Activated naive CD4-positive, alpha-beta T cell treated with Interleukin-2 at 50 U/mL for 16 hours (primary cell): ENCODE data around the gene DACT1.

Experiments
- DNase-seq: peaks from one replicate; pipeline ENCODE4 v3.0.0-alpha.2; 2020

DACT1 gene

DNA sequence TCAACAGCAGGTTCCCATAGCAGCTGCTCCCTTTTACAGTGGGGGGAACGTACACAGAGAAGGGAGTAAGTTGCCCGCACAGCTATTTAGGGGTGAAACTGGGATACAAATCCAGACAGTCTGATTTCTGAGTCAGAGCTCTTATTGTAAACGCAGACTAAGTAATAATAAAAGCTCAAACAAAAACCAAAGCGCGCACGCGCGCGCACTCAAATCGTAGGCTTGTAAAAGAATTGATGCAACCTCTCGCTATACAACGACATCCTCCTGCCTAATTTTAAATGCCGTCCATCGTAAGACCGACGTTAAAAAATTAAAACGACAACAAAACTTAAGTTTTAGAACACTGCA lies 747 bp upstream of the DACT1 start:
- DNase-seq = peak; percentile 20

DNA sequence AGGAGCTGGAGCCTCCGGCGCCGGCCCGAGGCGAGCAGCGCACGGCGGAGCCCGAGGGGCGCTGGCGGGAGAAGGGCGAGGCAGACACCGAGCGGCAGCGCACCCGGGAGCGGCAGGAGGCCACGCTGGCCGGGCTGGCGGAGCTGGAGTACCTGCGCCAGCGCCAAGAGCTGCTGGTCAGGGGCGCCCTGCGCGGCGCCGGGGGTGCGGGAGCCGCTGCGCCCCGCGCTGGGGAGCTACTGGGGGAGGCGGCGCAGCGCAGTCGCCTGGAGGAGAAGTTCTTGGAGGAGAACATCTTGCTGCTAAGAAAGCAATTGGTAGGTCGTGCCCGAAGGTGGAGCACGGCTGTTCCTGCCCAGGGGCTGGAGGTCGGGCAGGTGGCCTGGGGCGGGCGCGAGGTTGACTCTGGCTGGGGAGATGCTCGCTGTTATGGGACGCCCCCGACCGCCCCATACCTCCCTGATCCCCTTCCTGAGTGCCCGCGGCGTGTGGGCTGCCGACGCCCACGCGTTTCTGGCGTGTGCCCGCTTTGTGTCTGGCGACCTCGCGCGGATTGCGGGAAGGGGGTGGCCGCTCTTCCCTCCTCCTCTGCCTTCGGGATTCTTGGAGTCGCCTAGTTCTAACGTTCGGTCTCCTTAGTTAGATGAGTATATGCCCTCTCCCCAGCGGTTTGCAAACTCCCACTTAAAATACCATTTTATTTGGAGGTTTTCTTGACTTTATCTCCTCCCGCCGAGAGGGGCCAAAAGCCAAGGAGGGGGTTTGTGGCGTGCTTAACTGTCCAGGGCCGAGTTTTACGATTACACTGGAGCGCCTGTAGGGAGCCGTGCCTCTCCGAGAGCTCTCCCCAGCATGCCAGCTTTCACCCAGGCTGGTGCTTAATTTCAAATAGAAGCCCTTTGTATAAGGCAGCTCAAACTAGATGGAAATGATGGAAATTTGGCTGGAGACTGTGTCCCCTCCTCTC lies 752 bp downstream of the DACT1 start:
- DNase-seq = peak; percentile 4

GRCh38 chr14:58639198-58639565 lies 1.4 kb downstream of the DACT1 start:
- no peak for DNase-seq

DNA sequence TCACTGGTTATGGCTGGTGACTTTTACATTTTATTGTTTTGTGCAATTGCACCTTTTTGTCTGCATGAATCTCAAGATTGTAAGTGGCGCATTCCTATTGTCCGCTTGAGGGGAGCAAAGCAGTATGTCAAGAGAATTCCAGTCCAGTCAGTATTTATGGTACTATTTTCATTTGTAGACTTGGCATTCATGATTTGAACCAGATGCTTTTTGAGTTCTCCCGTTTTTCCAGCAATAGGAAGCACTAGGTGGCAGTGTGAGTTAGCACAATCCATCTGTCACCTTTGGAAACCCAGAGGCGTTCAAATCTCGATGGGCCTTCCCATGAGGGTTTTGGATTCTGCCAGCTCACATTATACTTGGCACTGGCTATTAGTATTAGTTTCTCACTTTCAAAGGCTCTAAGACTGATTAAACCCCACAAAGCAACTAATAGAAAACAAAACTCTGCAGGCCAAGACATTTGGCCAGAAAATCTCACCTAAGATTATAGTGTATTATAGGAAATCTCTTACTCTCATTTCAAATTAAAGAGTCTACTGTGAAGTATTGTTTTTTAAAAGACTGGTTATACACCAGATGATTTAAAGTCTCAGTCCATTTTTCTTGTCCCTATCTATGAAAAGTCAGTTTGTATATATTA lies 2.2 kb downstream of the DACT1 start:
- DNase-seq = no peak

DNA sequence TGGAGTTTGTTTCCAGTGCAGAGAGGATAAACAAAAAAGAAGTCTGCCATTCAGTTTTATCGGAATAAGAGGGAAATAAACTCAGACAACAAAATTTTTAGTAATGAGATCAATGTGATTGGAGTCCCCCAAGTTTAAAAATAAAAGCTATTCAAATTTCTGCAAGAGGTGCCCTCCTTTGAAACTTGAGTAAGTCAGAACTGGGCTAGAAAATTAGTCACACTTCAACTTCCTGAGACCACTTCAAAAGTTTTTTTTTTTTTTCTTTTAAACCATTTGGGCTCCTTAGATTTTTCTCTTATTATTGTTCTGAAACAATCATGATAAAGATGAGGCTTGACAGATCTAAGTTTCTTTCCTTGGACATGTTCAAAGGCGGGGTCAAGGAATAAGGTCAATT lies 3.2 kb downstream of the DACT1 start:
- no peak for DNase-seq

DNA sequence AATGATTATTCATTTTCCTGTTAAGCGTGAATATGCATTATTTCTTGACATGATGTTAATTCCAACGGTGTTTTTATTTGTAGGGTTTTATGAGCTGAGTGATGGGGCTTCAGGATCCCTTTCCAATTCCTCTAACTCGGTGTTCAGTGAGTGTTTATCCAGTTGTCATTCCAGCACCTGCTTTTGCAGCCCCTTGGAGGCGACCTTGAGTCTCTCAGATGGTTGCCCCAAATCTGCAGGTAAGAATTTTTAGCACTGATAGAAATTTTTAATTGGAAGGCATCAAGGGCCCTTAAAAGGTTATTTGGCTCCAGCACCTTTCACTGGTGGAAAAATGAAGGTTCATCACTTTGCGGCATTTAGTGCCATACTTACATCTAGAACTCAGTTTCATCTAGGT lies 3.7 kb downstream of the DACT1 start:
- DNase-seq = no peak

GRCh38 chr14:58643366-58643765 lies 5.6 kb downstream of the DACT1 start:
- no peak for DNase-seq

GRCh38 chr14:58645641-58646040 lies 7.9 kb downstream of the DACT1 start:
- DNase-seq = no peak

DNA sequence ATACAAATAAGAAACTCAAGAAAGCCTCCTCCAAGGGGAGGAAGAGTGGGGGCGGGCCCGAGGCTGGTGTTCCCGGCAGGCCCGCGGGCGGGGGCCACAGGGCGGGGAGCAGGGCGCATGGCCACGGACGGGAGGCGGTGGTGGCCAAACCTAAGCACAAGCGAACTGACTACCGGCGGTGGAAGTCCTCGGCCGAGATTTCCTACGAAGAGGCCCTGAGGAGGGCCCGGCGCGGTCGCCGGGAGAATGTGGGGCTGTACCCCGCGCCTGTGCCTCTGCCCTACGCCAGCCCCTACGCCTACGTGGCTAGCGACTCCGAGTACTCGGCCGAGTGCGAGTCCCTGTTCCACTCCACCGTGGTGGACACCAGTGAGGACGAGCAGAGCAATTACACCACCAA lies 8.7 kb downstream of the DACT1 start:
- no peak for DNase-seq

- DNase-seq = no peak
Observed at GRCh38 chr14:58647777-58648176, 10.0 kb downstream of the DACT1 start.

DNA sequence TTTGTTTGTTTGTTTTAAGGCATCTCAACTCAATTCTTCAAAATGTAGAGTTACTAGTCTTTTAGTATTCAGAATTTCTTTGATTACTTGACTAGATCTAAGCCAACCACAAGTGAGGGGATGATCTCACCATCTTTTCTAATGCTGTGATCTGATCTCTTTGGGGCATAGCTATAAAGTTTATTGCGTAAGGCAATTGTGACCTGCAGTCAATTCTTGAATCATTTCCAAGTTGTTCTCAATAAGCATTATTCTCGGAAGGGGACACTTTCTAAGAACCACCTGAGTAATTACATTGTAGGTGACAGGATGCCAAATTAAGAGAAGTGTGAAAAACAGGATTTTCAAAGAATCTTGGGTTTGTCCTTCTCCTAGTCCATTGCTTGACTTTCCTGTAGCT lies 13.1 kb downstream of the DACT1 start:
- no peak for DNase-seq

- no peak for DNase-seq
Observed at GRCh38 chr14:58656671-58657411, 19.1 kb downstream of the DACT1 start.

- no peak for DNase-seq
Observed at GRCh38 chr14:58659061-58659460, 21.3 kb downstream of the DACT1 start.

DNA sequence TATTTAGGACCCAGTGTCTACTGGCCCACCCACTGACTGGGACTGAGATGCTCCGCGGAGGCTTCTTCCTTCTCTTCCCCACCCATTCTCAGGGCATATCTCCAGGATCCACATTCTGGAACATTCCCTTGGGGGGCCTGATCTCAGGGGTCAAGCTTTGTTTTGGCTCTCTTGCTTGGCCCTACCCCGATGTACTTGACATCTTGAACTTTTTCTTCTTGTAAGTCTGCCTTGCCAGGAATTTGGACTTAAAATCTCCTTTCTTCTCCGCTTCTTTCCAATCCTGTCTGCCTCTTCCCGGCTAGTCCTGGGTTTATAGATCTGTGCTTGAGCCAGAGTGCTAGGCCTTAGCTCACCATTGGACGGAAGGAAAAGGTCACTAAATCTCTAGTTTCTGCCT lies 22.1 kb downstream of the DACT1 start:
- DNase-seq = no peak

DNA sequence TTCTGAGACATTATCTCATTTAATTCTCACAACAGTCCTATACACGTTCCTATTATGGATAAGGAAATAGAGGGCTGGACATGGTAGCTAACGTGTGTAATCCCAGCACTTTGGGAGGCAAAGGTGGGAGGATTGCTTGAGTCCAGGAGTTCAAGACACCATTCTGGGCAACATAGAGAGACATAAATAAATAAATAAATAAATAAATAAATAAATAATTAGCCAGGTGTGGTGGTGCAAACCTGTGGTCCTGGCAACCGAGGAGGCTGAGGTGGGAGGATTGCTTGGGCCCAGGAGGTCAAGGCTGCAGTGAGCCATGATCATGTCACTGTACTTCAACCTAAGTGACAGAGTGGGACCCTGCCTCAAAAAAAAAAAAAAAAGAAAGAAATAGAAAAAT lies 22.6 kb downstream of the DACT1 start:
- DNase-seq = no peak

GRCh38 chr14:58662018-58662417 lies 24.3 kb downstream of the DACT1 start:
- no peak for DNase-seq

DNA sequence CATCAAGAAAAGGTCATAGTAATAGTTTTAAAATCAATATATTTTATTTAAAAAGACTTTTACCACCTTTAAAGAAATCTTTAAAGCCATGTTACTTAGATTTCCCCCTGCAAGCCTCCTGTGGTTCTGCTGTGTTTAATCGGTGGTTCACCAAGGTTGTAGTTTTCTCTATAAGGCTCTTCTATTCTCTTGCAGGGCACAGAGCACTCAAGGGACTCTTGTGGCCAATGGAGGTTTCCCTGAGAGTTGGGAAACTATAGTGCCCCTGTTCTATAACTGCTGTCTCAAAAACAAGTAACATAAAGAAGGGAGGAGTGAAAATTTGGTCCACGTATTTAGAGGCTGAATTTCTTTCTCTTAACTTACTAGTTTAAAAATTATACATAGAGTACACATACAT lies 25.0 kb downstream of the DACT1 start:
- no peak for DNase-seq

GRCh38 chr14:58663494-58664111 lies 25.8 kb downstream of the DACT1 start:
- no peak for DNase-seq

DNA sequence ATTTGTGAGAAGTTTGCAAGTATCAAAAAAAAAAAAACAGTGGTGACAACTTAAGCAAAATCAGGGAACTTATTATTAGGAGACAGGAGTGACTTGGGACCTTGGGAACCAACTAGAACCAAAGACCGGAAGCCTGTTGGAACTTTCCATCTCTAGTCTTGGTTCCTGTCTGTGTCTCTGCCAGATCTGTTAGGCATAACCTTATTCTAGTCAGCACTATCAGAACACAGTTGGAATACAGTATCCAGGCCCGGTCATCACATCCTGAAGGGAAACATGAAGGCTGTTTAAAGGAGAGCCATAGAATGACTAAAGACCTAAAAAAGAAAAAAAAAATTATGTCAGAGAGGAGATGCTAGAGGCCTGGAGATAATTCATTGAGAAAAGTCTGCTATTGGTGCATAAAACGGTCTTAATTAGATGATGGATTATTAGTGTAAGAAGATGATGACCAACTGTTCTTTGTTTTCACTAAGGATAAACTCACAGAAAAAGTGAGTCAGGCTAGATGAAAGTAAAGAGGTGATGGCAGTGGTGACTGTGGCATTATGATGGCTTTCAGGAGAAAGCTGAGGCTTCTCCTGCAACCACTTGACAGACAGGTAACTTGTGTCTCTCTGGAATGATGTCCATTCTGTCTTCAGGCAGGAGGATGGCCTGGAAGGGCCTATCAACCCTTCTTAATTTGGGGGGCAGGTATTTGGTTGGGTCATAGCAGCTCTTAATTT lies 28.2 kb downstream of the DACT1 start:
- DNase-seq = no peak

GRCh38 chr14:58666737-58667136 lies 29.0 kb downstream of the DACT1 start:
- DNase-seq = no peak

- DNase-seq = no peak
Observed at GRCh38 chr14:58667900-58668299, 30.1 kb downstream of the DACT1 start.

DNA sequence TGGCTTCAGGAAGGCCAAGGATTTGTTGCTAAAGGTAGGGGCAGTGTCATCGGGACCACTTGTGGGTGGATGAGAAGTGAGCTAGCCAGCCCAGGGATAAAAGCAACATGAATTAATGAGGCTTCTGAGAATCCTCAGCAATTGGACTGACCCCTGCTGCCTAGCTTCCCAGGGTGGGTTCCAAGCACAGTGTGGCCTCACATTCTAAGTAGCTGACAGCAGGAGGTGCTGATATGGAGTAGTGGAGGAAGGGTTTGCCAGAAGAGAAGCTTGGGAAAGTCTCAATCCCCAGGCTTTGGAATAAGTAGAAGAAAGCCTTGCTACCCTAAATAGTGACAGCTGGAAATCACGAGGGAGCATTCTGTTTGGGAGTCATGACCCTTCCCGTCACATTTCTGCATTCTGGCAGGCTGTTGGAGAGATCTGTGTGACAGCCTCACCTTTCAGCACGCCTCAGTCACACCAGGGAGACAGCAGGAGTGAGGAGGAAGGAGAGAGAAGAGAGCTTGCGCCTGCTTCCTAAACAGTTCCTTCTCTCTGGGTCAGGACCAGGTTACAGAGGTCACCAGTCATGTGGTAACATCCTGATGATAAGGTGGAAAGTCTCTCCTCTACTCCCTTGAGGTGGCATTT lies 31.2 kb downstream of the DACT1 start:
- no peak for DNase-seq
